HG02943 (cell line): ENCODE measurements around the gene OR2T3.
"Not testable (repeated sequence)": the region's sequence is repeated elsewhere in the genome, so short reads cannot be mapped to it uniquely, and the experiment has no call there.

Experiments used
- ATAC-seq: cut with Tn5 transposase; IDR thresholded peaks from one replicate; pipeline ENCODE4 v1.9.1; 2021; ENCODE audit warnings: mild to moderate bottlenecking, low read depth, moderate library complexity; ENCODE audit not compliant: unreplicated experiment

Gene OR2T3

DNA sequence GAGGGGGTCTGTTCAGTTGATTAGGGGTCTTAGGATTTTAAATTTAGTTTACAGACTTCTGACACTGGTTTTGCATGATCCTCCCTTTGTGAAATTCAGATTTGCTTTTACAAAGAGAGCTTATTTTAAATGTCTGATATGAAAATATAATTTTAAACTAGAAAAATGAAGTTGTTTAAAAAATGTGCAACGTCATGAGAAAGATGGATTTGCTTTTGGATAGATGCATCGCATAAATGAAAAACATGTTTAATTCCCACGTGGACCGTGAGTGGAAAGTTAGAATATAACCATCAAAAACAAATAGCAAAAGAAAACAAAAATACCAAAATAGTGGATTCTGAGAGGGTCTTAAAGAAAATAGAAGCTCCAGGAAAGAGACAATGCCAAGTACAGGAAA lies 2.0 kb upstream of the OR2T3 start:
- ATAC-seq, result no peak

DNA sequence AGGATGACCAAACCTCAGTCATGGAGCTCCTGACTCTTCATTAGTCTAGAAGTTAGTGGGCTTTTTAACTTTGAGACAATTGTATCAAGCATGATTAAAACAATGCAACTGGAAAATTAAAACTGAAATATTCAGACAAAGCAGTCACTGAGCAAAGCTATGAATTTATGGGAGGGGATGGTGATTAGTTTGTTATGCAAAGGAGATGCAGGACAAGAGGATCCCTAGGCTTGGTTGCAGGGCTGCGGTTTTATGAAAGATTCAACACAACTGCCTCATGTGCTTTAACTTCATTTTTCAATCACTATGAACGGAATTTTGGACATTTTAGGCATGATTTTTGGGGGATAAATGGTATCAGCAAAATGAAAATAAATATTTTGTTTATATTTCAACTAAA lies 1.0 kb upstream of the OR2T3 start:
- not testable (repeated sequence) for ATAC-seq

DNA sequence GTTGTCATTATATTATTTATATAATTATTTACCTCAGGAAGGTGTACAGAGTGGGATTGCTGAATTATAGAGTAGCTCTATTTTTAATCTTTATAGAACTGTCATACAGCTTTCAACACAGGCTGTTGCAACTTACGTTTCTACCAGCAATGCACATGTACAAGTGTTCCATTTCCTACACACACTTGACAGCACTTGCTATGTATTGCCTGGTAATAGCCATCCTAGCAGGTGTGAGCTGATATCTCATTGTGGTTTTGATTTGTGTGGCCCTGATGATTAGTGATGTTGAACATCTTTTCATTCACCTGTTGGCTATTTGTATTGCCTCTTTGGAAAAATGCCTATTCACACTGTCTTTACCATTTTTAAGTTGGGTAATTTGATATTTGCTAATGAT lies 2.5 kb downstream of the OR2T3 start:
- ATAC-seq, result not testable (repeated sequence)

DNA sequence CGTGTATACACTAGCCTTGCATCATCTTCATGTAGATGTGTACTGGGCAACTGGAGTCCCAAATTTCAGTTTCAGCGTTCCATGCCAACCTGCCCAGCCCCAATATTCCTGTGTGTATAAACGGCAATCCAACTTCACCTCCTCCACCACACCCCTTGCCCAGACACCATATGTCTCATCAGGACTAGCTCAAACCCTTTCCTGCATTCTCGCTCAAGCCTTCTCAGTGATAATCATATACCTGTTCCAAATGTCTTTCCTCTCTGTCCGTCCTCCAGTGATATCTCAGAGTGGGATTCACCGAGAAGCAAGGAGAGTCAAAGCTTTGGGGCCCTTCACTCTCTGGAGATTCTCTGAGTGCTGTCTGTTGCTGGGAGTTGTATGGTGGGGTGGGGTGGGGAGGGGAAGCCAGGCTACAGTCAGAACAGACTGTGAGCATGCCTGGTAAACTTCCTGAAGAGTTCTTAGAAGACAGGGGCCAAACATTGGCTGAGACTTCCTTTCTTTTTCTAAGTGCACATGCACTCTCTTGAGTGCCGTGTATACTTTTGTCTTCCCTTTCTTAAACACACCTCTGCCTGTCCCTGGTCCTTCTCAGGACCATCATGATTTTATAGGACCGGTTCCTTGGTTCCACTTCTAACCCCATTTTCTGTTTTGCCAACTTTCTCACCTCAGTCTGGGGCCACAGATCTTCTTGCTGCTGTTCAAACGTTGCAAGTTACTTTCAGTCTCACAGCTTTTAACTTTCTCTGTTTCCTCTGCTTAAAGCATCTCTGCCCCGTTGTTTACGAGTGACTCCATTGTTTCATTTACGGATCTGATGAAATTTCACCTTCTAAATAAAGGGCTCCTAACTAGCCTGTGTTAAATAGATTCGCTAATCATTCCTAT lies 8.8 kb downstream of the OR2T3 start:
- peak; percentile 98 for ATAC-seq

DNA sequence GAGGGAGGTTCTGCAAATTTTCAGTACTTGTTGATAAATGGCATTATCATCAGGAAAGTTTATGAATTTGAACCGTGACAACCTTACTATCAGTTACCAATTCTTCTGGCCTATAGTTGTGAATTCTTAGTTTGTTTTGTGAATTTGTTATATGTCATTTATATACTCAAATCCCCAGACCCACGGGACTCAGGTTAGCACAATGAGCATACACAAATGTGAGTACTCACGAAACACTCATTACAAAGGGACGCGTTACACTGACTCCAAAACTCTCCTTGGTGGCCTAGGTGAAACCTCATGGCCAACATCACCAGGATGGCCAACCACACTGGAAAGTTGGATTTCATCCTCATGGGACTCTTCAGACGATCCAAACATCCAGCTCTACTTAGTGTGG lies 15.1 kb downstream of the OR2T3 start, which contains the start of gene OR2T5:
Gene OR2T5, plus strand, starts transcription at position 301 of the 400 bp plus-strand sequence. Its CDS starts 0 bp downstream, at position 301.
- not testable (repeated sequence) for ATAC-seq

DNA sequence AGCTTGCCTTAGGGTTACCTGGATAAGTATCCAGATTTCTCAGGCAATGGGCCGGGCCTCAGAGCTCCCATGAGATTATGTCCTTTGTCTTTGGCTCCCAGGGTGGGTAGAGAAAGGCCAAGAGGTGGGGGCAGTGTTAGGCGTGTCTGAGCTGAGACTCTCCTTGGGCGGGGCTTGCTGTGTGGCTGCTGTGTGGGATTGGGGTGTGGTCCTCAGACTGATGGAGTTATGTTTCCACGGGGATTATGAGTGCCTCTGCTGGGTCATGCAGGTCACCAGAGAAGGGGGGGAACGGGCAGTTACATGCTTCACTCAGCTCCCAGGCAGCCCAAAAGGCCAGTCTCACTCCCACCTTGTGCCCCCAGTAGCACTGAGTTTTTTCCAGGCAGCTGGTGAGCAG lies 23.5 kb downstream of the OR2T3 start:
- ATAC-seq, result not testable (repeated sequence)

DNA sequence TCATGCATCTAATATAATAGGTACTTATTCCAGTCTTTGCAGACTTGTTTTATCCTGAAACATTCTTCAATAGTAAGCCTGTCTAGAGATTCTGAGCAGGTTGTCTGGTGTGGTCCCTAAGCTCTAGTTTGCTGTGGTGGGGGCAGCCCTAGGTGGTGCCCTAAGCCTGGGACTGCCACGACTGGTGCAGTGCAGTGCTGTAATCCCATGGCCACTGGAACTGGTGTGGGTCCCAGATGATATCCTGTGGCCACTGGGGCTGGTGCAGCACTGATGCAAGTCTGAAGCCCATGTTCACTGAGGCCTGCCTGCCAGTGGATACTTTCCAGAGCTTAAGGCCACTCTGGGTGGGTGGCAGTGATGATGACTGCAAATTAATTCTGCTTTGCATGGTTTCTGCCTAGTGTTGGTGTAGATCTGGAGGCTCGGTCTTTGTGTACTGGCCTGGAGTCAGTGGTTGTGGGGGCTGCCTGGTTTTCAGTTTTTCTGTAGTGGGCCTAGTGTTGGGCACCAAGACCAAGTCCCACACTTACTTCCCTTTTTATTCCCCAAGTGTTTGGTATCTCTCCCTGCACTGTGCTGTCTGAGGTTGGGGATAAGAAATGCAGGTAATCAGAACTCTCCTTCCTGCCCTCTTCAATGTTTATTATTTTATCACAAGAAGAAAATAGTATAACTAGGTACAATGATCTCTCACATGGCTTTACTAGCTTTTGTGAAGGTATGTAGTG lies 27.3 kb downstream of the OR2T3 start:
- not testable (repeated sequence) for ATAC-seq

DNA sequence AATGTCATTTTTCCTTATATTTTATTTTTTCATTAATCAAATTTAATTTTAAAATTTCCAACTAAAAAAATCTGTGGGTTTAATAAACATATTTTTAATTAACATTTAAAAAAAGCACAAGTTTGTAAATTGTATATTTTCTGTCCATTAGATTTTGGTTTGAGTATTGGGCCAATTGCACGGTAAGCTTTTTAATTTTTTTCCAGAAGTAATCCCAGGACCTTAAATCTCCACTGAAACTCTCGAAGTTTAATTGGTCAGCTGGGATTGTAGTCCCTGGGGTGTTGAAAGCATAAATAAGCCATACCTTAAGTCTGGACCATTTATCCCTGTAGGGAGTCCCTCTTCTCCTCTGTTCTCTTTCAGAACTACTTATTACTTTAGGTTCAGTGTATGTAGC lies 34.6 kb downstream of the OR2T3 start, which contains the start of gene OR2G6:
Gene OR2G6, plus strand, starts transcription at position 301 of the 400 bp plus-strand sequence. CDS start 13,574 bp downstream, outside the sequence.
- not testable (repeated sequence) for ATAC-seq

DNA sequence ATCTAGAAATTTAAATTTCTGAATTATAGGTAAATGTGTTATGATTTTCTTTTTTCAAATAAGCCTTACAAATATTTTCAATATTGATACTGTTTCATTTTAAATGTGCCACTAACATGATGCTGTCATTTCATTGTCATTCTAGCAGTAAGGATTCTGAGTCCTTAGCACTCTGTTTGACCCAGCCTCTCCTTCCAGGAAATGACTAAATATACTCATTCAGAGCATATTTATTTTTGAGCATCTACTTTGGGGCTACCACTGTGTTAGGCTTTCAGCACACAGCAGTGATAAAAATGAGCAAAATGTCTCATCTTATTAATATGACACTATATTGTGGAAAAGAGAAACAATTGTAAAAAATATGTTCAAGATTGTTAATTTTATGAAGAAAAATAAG lies 37.1 kb downstream of the OR2T3 start:
- not testable (repeated sequence) for ATAC-seq

DNA sequence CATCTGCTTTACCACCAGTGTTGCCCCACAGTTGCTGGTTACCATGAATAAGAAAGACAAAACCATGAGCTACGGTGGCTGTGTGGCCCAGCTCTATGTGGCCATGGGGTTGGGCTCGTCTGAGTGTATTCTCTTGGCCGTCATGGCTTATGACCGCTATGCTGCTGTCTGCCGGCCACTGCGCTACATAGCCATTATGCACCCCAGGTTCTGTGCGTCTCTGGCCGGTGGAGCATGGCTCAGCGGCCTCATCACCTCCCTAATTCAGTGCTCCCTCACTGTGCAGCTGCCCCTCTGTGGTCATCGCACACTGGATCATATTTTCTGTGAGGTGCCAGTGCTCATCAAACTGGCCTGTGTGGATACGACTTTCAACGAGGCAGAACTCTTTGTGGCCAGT lies 48.7 kb downstream of the OR2T3 start:
- ATAC-seq, result no peak
